Glutamatergic neuron (in vitro differentiated cells): ENCODE results near the gene MAP4K2. TPM values are rescaled to one million over a fixed set of nuclear protein-coding genes. Genes with fewer than 3 reads are reported as not detected.

Experiments used
- DNase-seq: peaks from one replicate; pipeline ENCODE4 v3.0.0; 2022
- H3K27ac Mint-ChIP-seq: one replicate; pipeline ENCODE4 v1.8.0; 2020; ENCODE audit warnings: mild to moderate bottlenecking, mixed read lengths, inconsistent platforms; ENCODE audit not compliant: unreplicated experiment
- H3K27me3 Mint-ChIP-seq: one replicate; pipeline ENCODE4 v1.8.0; 2020; ENCODE audit warnings: mild to moderate bottlenecking, moderate library complexity, mixed read lengths, inconsistent platforms; ENCODE audit not compliant: unreplicated experiment
- H3K36me3 Mint-ChIP-seq: one replicate; pipeline ENCODE4 v1.8.0; 2020; ENCODE audit warnings: mild to moderate bottlenecking, mixed read lengths, inconsistent platforms; ENCODE audit not compliant: unreplicated experiment
- H3K4me1 Mint-ChIP-seq: one replicate; pipeline ENCODE4 v1.8.0; 2020; ENCODE audit warnings: mild to moderate bottlenecking, low read depth, mixed read lengths, inconsistent platforms; ENCODE audit not compliant: unreplicated experiment
- H3K4me3 Mint-ChIP-seq: one replicate; pipeline ENCODE4 v1.8.0; 2020; ENCODE audit warnings: mild to moderate bottlenecking, mixed read lengths, inconsistent platforms; ENCODE audit not compliant: unreplicated experiment
- H3K9me3 Mint-ChIP-seq: one replicate; pipeline ENCODE4 v1.8.0; 2020; ENCODE audit warnings: mild to moderate bottlenecking, moderate library complexity, mixed read lengths, inconsistent platforms; ENCODE audit not compliant: unreplicated experiment
- CTCF ChIP-seq: fragments of 200-600 bp; sonication (generic); IDR thresholded peaks from one replicate; pipeline ENCODE4 v1.5.0; 2021; ENCODE audit not compliant: partially characterized antibody, unreplicated experiment
- total RNA-seq: library from RNA; stranded (reverse); fragmentation: NEBNext Ultra II Directional; extraction: Animal tissue kit (Norgen Biotek cat#: 25700); gene quantifications from one replicate; pipeline ENCODE4 v1.2.1, GENCODE V29; 2021; ENCODE audit not compliant: unreplicated experiment

MAP4K2 gene
- total RNA-seq, 1 donor from 2014 or later = 15.9 TPM

- H3K4me3 Mint-ChIP-seq = no peak overlapping the region
- H3K9me3 Mint-ChIP-seq = peaks cover 3% of the 10 kb centered on the region
- peaks cover 6% of the 10 kb centered on the region for H3K4me1 Mint-ChIP-seq
- no peaks in the 10 kb centered on the region for H3K36me3 Mint-ChIP-seq
- no peak overlapping the region for H3K27ac Mint-ChIP-seq
- no peak for DNase-seq
- H3K27me3 Mint-ChIP-seq = peaks cover 4% of the 10 kb centered on the region
- no peak for TF ChIP-seq CTCF
Observed at GRCh38 chr11:64834031-64834722, 31.2 kb upstream of the MAP4K2 start.

DNA sequence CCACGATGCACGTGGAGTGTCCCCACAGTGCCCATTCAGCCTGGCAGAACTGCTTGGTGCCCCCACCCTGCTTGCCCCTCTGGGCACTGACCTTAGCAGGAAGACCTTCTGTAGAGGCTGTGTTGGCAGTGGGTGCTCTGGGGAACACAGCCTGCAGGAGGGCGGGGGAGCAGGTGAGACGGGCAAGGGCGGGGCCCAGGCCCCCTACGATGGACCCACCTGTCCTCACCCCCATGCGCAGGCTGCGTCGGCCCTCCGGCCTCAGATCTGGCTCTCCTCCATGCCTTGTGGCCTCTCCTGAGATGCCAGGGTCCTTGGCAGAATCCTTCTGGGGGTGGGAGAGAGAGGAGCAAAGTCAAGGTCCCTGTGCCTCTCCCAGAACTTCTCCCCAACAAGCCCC, 30.5 kb upstream of the MAP4K2 start:
- Mint-ChIP-seq H3K4me3 (no peak overlapping the region), H3K36me3 (no peaks in the 10 kb centered on the region), H3K4me1 (peaks cover 6% of the 10 kb centered on the region), H3K27me3 (peaks cover 4% of the 10 kb centered on the region), H3K9me3 (peaks cover 3% of the 10 kb centered on the region), H3K27ac (no peak overlapping the region)
- DNase-seq = no peak
- TF ChIP-seq CTCF = no peak

DNA sequence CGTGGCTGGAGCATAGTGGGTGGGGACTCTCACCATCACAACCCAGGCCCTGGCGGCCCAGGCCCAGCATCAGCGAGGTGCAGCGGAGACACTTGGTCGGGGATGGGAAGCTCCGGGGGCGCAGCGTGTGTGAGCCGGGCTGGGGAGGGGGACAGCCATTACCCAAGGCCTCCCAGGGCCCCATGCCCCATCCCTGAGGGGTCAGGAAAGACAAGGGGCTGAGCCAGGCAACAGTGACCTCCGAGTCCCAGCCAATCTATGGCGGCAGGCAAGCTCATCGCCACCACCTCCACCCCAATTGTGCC, 30.1 kb upstream of the MAP4K2 start:
- no peak for TF ChIP-seq CTCF
- Mint-ChIP-seq H3K27ac (no peak overlapping the region), H3K9me3 (peaks cover 3% of the 10 kb centered on the region), H3K36me3 (no peaks in the 10 kb centered on the region), H3K27me3 (peaks cover 4% of the 10 kb centered on the region), H3K4me3 (no peak overlapping the region), H3K4me1 (peaks cover 6% of the 10 kb centered on the region)
- no peak for DNase-seq

- peaks cover 4% of the 10 kb centered on the region for H3K27me3 Mint-ChIP-seq
- no peaks in the 10 kb centered on the region for H3K36me3 Mint-ChIP-seq
Observed at GRCh38 chr11:64832467-64833197, 29.6 kb upstream of the MAP4K2 start.

More at GRCh38 chr11:64832467-64833197, 29.6 kb upstream of the MAP4K2 start:
- H3K4me1 Mint-ChIP-seq = peaks cover 6% of the 10 kb centered on the region
- no peak overlapping the region for H3K4me3 Mint-ChIP-seq
- DNase-seq = no peak
- no peak for TF ChIP-seq CTCF
- H3K9me3 Mint-ChIP-seq = peaks cover 5% of the 10 kb centered on the region
- no peak overlapping the region for H3K27ac Mint-ChIP-seq
